CD8-positive, alpha-beta memory T cell (primary cell): Measurements from ENCODE around the gene TBC1D10A. TPM values are rescaled to one million over a fixed set of nuclear protein-coding genes. Genes with fewer than 3 reads are reported as not detected.
A peak's percentile ranks its signal among the peaks of the same experiment; 100 is the strongest.

ENCODE experiments used
- CTCF ChIA-PET: fragments of 350-600 bp; sonication (Branson Sonifier 250); formaldehyde crosslinking; loops from one replicate; lab custom pipeline; 2021; ENCODE audit warnings: antibody characterized with exemption; lab: Charles Lee
- POLR2A ChIA-PET: fragments of 350-600 bp; sonication (Branson Sonifier 250); formaldehyde crosslinking; loops from one replicate; lab custom pipeline; 2021; ENCODE audit warnings: antibody characterized with exemption; lab: Charles Lee
- DNase-seq, 5 donors: peaks; one replicate each; pipeline versions ENCODE4 v3.0.0 to v3.0.0-alpha.2; 2020 to 2022; ENCODE audit warnings: mixed read lengths in 1 of 5
- H3K27ac ChIP-seq: one replicate; pipeline ENCODE4 v1.7.0; 2013; ENCODE audit warnings: low read depth, mild to moderate bottlenecking, low read length, moderate library complexity
- H3K27me3 ChIP-seq: 2 replicates; pipeline ENCODE4 v1.7.0; 2013; ENCODE audit warnings: low read length, mild to moderate bottlenecking; ENCODE audit not compliant: insufficient read depth, poor library complexity, severe bottlenecking
- H3K36me3 ChIP-seq: 2 replicates; pipeline ENCODE4 v1.7.0; 2013; ENCODE audit warnings: mild to moderate bottlenecking, low read length, moderate library complexity; ENCODE audit not compliant: insufficient read depth
- H3K4me1 ChIP-seq: 2 replicates; pipeline ENCODE4 v1.7.0; 2013; ENCODE audit warnings: mild to moderate bottlenecking, low read length, moderate library complexity; ENCODE audit not compliant: insufficient read depth
- H3K4me3 ChIP-seq: 2 replicates; pipeline ENCODE4 v1.7.0; 2013; ENCODE audit warnings: mild to moderate bottlenecking, low read length
- H3K9me3 ChIP-seq: 2 replicates; pipeline ENCODE4 v1.7.0; 2013; ENCODE audit warnings: mild to moderate bottlenecking, low read length
- H3K27ac Mint-ChIP-seq, 8 donors: one replicate each; pipeline ENCODE4 v1.8.0; 2020 to 2021; ENCODE audit warnings: mixed read lengths in 8 of 8, mild to moderate bottlenecking in 6 of 8, inconsistent platforms in 3 of 8, moderate library complexity in 3 of 8
- H3K27me3 Mint-ChIP-seq, 2 donors: one replicate each; pipeline ENCODE4 v1.8.0; 2020 to 2021; ENCODE audit warnings: mixed read lengths in 2 of 2, mild to moderate bottlenecking in 1 of 2, moderate library complexity in 1 of 2
- H3K36me3 Mint-ChIP-seq, 3 donors: one replicate each; pipeline ENCODE4 v1.8.0; 2020 to 2021; ENCODE audit warnings: mixed read lengths in 3 of 3, inconsistent platforms in 1 of 3, mild to moderate bottlenecking in 1 of 3
- H3K4me1 Mint-ChIP-seq, 3 donors: one replicate each; pipeline ENCODE4 v1.8.0; 2020 to 2021; ENCODE audit warnings: mixed read lengths in 3 of 3, inconsistent platforms in 1 of 3, mild to moderate bottlenecking in 1 of 3
- H3K4me3 Mint-ChIP-seq, 7 donors: one replicate each; pipeline ENCODE4 v1.8.0; 2020 to 2021; ENCODE audit warnings: mixed read lengths in 7 of 7, mild to moderate bottlenecking in 6 of 7, moderate library complexity in 4 of 7, inconsistent platforms in 2 of 7
- H3K9me3 Mint-ChIP-seq, 5 donors: one replicate each; pipeline ENCODE4 v1.8.0; 2020 to 2022; ENCODE audit warnings: mixed read lengths in 5 of 5, mild to moderate bottlenecking in 3 of 5, moderate library complexity in 2 of 5, inconsistent platforms in 1 of 5
- polyA plus RNA-seq: library from polyadenylated mRNA; unstranded; fragments of 300-500 nt; fragmentation: Illumina TruSeq; gene quantifications from one replicate; pipeline ENCODE4 v1.2.3, GENCODE V29; 2021
- total RNA-seq, 2 experiments: library from RNA; stranded (reverse); gene quantifications; one replicate each; pipeline ENCODE4 v1.2.3, GENCODE V29; 2021

Gene TBC1D10A
- total and polyA plus RNA-seq, 3 experiments from 2014 or later, result 14.7 to 55.2 (median 17.3) TPM

DNA sequence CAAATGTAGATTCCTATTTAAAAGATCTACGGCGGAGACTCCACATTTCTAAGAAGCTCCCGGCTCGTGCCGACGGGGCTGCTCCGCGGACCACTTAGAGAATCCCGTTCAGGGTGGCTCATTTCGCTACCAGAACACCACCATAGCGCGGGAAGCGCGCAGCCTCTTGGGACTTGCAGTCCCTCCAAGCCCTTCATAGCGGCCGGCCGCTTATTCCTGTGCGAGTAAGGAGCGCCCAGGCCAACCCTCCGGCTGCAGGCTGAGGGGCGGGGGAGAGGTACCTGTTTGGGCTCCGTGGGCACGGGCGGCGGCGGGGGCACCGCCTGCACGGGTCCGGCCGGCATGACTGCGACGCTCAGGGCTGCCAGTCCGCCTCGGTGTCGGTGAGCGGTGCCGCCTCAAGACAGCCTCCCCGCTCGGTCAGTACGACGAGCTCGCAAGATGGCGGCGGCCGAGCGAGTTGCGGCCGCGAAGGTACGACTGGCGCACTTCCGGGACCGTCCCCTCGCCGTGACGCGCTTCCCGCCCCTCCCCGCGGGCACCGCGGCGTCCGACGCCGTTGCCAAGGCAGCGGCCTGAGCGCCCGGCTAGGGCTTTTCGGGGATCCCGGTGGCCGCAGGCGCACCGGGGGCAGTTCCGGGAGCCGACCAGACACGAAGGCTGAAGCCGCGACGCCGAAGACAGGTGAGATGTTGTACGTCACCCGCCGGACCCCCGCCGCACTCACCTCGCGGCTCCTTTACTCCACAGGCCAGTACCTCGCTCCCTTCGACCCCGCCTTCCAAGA, 29.9 kb upstream of the TBC1D10A start, which contains the start of the genes CCDC157 and SF3A1:
TSS of gene CCDC157 (plus strand) at position 559 of the 787 bp plus-strand sequence. CDS start 8,994 bp downstream, outside the sequence.
TSS of gene SF3A1 (minus strand) at position 446 of the 787 bp plus-strand sequence. CDS start at position 344, 102 bp downstream.
- H3K27ac ChIP-seq, result peak within 1 kb of the TSS; percentile 98
- H3K4me3 Mint-ChIP-seq, result peak within 1 kb of the TSS; percentile 94 to 99 (median 98)
- H3K4me1 ChIP-seq, result peaks cover 41% of the 10 kb centered on the region
- ChIA-PET CTCF (interaction anchor here (0.6 to 4.3 kb wide), 6 partner anchors 29 to 88 kb away, joined by 3 to 42 read pairs (median 4); partner anchors contain the start of gene CASTOR1), POLR2A (interaction anchor here (0.5 to 4.1 kb wide), 13 partner anchors 16 to 135 kb away, joined by 3 to 48 read pairs (median 6); partner anchors contain the start of genes CASTOR1, MTFP1 and TBC1D10A)
- DNase-seq, result peak; percentile 81 to 89 (median 88)
- H3K36me3 ChIP-seq, result peaks cover 21% of the 10 kb centered on the region
- H3K4me3 ChIP-seq, result peak within 1 kb of the TSS; percentile 96
- H3K9me3 Mint-ChIP-seq, result no peaks in the 10 kb centered on the region
- peaks cover 46 to 57% (median 57%) of the 10 kb centered on the region in 3 donors for H3K4me1 Mint-ChIP-seq
- H3K27me3 Mint-ChIP-seq, result peaks cover 0 to 3% of the 10 kb centered on the region in 2 donors
- no peaks in the 10 kb centered on the region for H3K9me3 ChIP-seq
- H3K27ac Mint-ChIP-seq, result peak within 1 kb of the TSS; percentile 91 to 99 (median 96)
- H3K36me3 Mint-ChIP-seq, result peaks cover 0 to 42% (median 3%) of the 10 kb centered on the region in 3 donors
- no peaks in the 10 kb centered on the region for H3K27me3 ChIP-seq

DNA sequence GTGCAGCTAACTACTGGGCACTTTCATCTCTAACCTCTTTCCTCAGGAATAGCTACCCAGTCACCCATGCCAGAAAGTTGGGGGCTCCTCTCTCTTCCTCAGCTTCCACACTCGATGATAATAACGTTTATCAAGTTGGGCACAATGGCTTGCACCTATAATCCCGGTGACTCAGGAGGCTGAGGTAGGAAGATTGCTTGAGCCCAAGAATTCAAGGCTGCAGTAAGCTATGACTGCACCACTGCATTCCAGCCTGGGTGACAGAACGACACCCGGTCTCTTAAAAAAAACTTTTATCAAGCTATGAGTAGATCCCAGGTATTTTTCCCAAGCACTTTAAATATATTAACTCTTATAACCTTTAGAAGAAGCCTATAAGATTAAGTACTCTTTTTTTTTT, 27.9 kb upstream of the TBC1D10A start:
- Mint-ChIP-seq H3K27ac (peak overlapping the region; percentile 58 to 99 (median 89)), H3K27me3 (peaks cover 0 to 3% of the 10 kb centered on the region in 2 donors), H3K4me1 (peaks cover 57 to 76% (median 75%) of the 10 kb centered on the region in 3 donors), H3K9me3 (no peaks in the 10 kb centered on the region), H3K36me3 (peaks cover 6 to 61% (median 7%) of the 10 kb centered on the region in 3 donors), H3K4me3 (peak overlapping the region; percentile 94 to 99 (median 98))
- H3K4me1 ChIP-seq, result peaks cover 51% of the 10 kb centered on the region
- no peaks in the 10 kb centered on the region for H3K9me3 ChIP-seq
- peaks cover 32% of the 10 kb centered on the region for H3K36me3 ChIP-seq
- DNase-seq, result no peak
- H3K4me3 ChIP-seq, result peak overlapping the region; percentile 16
- no peaks in the 10 kb centered on the region for H3K27me3 ChIP-seq
- POLR2A ChIA-PET, result interaction anchor here (3.0 to 4.1 kb wide), 2 partner anchors 52 to 65 kb away, joined by 12 to 48 read pairs; partner anchors contain the start of gene CASTOR1
- H3K27ac ChIP-seq, result no peak overlapping the region
- CTCF ChIA-PET, result interaction anchor here (3.3 kb wide), 1 partner anchor 66 kb away, joined by 22 read pairs; the partner anchor contains the start of gene CASTOR1

DNA sequence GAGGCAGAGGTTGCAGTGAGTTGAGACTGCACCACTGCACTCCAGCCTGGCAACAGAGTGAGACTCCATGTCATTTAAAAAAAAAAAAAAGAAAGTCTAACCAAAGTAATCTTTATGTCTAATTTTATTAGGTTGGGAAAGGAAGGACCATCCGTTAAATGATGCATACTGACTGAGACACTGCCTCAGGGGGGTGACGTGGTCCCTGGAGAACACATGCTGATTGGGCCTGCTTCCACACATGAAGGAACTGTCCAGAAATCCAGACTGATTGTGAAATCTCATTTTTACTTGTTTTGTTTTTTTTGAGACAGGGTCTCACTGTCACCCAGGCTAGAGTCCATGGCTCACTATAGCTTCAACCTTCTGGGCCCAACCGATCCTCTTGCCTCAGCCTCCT, 24.5 kb upstream of the TBC1D10A start:
- Histone ChIP-seq H3K27me3 (no peaks in the 10 kb centered on the region), H3K4me3 (no peak overlapping the region), H3K36me3 (peaks cover 48% of the 10 kb centered on the region), H3K9me3 (no peaks in the 10 kb centered on the region), H3K4me1 (peaks cover 62% of the 10 kb centered on the region), H3K27ac (no peak overlapping the region)
- no peak overlapping the region for H3K4me3 Mint-ChIP-seq
- no peak for DNase-seq
- no peaks in the 10 kb centered on the region for H3K27me3 Mint-ChIP-seq
- H3K36me3 Mint-ChIP-seq, result peaks cover 6 to 87% (median 13%) of the 10 kb centered on the region in 3 donors
- POLR2A ChIA-PET, result no interaction called here
- CTCF ChIA-PET, result interaction anchor here (2.3 to 5.0 kb wide), 2 partner anchors 46 to 63 kb away, joined by 8 to 27 read pairs; partner anchors contain the start of gene CASTOR1
- no peaks in the 10 kb centered on the region for H3K9me3 Mint-ChIP-seq
- peak overlapping the region in 6 of 8 donors; percentile 11 to 58 (median 40) for H3K27ac Mint-ChIP-seq
- H3K4me1 Mint-ChIP-seq, result peaks cover 66 to 93% (median 87%) of the 10 kb centered on the region in 3 donors

DNA sequence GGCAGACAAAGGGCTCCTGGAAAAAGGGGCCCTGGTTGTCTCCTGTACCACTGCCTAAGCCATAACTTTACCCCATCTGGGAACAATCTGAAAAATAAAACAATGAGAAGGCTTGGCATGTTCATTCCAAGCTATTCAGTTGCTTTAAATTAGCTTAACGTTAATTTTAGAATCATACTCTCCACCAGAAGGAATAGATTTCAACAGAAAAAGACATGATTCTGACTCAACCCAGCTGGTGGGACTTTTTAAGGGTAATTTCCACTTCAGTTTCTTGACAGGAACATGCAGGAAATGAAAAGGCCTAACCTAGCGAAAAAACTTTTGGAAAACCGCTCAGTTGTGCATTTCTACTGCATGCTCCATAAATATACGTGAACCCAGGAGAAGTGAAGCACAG, 22.1 kb upstream of the TBC1D10A start:
- peaks cover 6 to 94% (median 15%) of the 10 kb centered on the region in 3 donors for H3K36me3 Mint-ChIP-seq
- H3K4me1 Mint-ChIP-seq, result peaks cover 48 to 85% (median 82%) of the 10 kb centered on the region in 3 donors
- no peaks in the 10 kb centered on the region for H3K9me3 Mint-ChIP-seq
- no peak for DNase-seq
- ChIA-PET POLR2A (no interaction called here), CTCF (interaction anchor here (2.3 to 5.0 kb wide), 2 partner anchors 43 to 60 kb away, joined by 8 to 27 read pairs; partner anchors contain the start of gene CASTOR1)
- Histone ChIP-seq H3K27ac (no peak overlapping the region), H3K9me3 (no peaks in the 10 kb centered on the region), H3K4me1 (peaks cover 38% of the 10 kb centered on the region), H3K27me3 (no peaks in the 10 kb centered on the region), H3K4me3 (no peak overlapping the region), H3K36me3 (peaks cover 66% of the 10 kb centered on the region)
- peak overlapping the region in 2 of 7 donors; percentile 39 to 44 for H3K4me3 Mint-ChIP-seq
- H3K27me3 Mint-ChIP-seq, result no peaks in the 10 kb centered on the region
- H3K27ac Mint-ChIP-seq, result peak overlapping the region; percentile 38 to 91 (median 66)

DNA sequence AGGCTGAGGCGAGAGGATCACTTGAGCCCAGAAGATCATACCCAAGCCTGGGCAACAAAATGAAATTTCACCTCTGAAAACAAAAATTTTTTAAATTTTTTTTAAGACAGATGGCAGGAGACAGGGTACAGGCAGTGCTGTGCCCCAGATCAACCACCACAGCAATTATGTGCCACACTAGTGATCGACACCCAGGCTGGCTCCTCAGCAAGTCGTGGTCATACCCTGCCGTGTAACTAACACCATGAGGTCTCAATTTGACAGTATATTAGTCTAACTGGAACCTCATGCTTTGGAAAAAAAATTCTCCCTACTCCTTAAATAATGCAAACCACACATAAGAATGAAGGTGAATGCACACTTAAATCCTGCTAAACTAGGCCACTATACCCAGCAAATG, 21.7 kb upstream of the TBC1D10A start:
- H3K9me3 Mint-ChIP-seq, result no peaks in the 10 kb centered on the region
- Histone ChIP-seq H3K36me3 (peaks cover 70% of the 10 kb centered on the region), H3K4me3 (no peak overlapping the region), H3K9me3 (no peaks in the 10 kb centered on the region), H3K27me3 (no peaks in the 10 kb centered on the region), H3K27ac (no peak overlapping the region), H3K4me1 (peaks cover 35% of the 10 kb centered on the region)
- no peak for DNase-seq
- H3K27ac Mint-ChIP-seq, result peak overlapping the region; percentile 38 to 91 (median 66)
- ChIA-PET POLR2A (no interaction called here), CTCF (interaction anchor here (5.0 kb wide), 1 partner anchor 60 kb away, joined by 27 read pairs; the partner anchor contains the start of gene CASTOR1)
- H3K4me1 Mint-ChIP-seq, result peaks cover 46 to 81% (median 78%) of the 10 kb centered on the region in 3 donors
- peak overlapping the region in 2 of 7 donors; percentile 9 to 39 for H3K4me3 Mint-ChIP-seq
- H3K27me3 Mint-ChIP-seq, result no peaks in the 10 kb centered on the region
- H3K36me3 Mint-ChIP-seq, result peaks cover 8 to 94% (median 14%) of the 10 kb centered on the region in 3 donors

DNA sequence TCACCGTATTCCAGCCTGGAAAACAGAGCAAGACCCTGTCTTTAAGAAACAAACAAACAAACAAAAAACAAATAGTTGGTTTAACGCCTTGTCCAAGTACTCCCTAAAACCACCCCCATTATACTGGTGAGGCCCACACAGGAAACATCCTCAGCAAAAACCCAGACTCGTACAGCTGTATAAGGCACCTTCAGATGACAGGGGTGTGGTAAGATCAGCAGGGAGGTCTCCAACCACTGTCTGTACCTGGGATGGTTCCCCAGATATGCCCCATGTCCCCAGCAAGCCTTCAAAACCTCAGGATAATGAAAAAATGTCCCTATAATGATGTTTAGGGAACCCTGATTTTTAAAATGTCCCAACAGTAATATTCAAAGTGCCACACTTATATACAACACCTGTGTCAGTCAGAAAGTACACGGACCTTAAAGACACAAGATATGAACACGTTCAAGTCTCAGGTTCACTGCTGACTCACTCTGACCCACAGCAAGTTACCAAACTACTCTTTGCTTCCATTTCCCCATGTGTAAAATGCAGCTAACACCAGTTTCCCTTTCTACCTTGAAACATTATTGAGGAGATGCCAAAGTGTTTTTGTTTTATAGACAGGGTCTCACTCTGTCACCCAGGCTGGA, 20.6 kb upstream of the TBC1D10A start:
- Mint-ChIP-seq H3K9me3 (no peaks in the 10 kb centered on the region), H3K36me3 (peaks cover 12 to 96% (median 17%) of the 10 kb centered on the region in 3 donors), H3K4me3 (peak overlapping the region in 3 of 7 donors; percentile 8 to 33 (median 8)), H3K27me3 (no peaks in the 10 kb centered on the region), H3K27ac (peak overlapping the region in 7 of 8 donors; percentile 52 to 87 (median 64)), H3K4me1 (peaks cover 42 to 72% (median 70%) of the 10 kb centered on the region in 3 donors)
- Histone ChIP-seq H3K27ac (no peak overlapping the region), H3K27me3 (no peaks in the 10 kb centered on the region), H3K4me1 (peaks cover 29% of the 10 kb centered on the region), H3K9me3 (no peaks in the 10 kb centered on the region), H3K4me3 (no peak overlapping the region), H3K36me3 (peaks cover 72% of the 10 kb centered on the region)
- ChIA-PET POLR2A (no interaction called here), CTCF (interaction anchor here (1.0 to 5.0 kb wide), 2 partner anchors 59 to 61 kb away, joined by 3 to 27 read pairs; partner anchors contain the start of gene CASTOR1)
- DNase-seq, result no peak

DNA sequence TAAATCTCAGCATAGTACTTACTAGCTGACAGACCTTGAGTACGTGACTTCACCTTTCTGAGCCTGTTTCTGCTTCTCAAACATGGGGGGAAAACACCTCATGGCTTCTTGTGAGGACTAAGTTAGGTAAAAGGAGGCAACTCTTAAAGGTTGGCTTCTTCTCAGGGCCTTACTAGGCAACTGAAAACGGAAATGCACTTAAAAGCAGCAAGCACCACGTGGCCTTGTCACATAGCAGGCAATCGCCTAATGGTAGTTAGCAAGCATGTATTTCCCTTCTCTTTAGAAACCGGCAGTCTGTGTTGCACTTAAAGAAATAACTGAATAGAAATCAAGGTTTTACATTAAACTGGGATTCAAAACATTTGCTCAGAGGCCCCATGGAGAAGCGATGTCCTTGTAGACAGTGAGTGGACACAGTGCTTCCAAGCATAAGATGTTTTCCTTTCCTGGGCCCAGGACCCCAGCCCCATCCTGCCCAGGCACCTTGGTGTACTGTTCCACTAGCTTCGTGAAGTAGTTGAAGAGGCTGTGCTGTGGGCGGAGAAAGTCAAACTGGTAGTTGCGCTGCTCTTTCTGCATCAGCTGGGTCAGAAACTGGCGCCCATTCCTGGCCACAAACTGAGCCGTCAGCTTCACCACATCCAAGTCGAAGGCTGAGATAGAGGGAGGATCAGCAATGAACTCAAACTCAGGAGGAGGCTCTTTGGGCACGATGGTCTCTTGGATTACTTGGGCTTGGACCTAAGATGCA, 17.9 kb upstream of the TBC1D10A start:
- ChIA-PET POLR2A (interaction anchor here (0.6 kb wide), 2 partner anchors 117 to 758 kb away, joined by 3 read pairs; no protein-coding TSS in a partner anchor), CTCF (interaction anchor here (0.8 to 0.9 kb wide), 2 partner anchors 43 to 56 kb away, joined by 3 read pairs; partner anchors contain the start of gene RNF215)
- no peak for DNase-seq
- Histone ChIP-seq H3K4me3 (no peak overlapping the region), H3K9me3 (no peaks in the 10 kb centered on the region), H3K4me1 (peaks cover 18% of the 10 kb centered on the region), H3K36me3 (peaks cover 79% of the 10 kb centered on the region), H3K27me3 (no peaks in the 10 kb centered on the region), H3K27ac (no peak overlapping the region)
- peaks cover 26 to 46% (median 44%) of the 10 kb centered on the region in 3 donors for H3K4me1 Mint-ChIP-seq
- peak overlapping the region in 4 of 8 donors; percentile 23 to 80 (median 28) for H3K27ac Mint-ChIP-seq
- H3K9me3 Mint-ChIP-seq, result no peaks in the 10 kb centered on the region
- peaks cover 5 to 96% (median 13%) of the 10 kb centered on the region in 3 donors for H3K36me3 Mint-ChIP-seq
- H3K27me3 Mint-ChIP-seq, result no peaks in the 10 kb centered on the region
- H3K4me3 Mint-ChIP-seq, result no peak overlapping the region
